BLaER1 (cell line): ENCODE measurements around the gene FRMD4B.

Source experiments
- H3K27ac ChIP-seq: shearing (Covaris generic); formaldehyde crosslinking; 2 replicates; pipeline ENCODE4 v1.8.1; 2022
- H3K27me3 ChIP-seq: shearing (Covaris generic); formaldehyde crosslinking; 2 replicates; pipeline ENCODE4 v1.8.1; 2022
- H3K36me3 ChIP-seq: shearing (Covaris generic); formaldehyde crosslinking; 2 replicates; pipeline ENCODE4 v1.8.1; 2022
- H3K4me1 ChIP-seq: shearing (Covaris generic); formaldehyde crosslinking; 2 replicates; pipeline ENCODE4 v1.8.1; 2022
- H3K4me2 ChIP-seq: shearing (Covaris generic); formaldehyde crosslinking; 2 replicates; pipeline ENCODE4 v1.8.1; 2022
- H3K4me3 ChIP-seq: shearing (Covaris generic); formaldehyde crosslinking; 2 replicates; pipeline ENCODE4 v1.8.1; 2022
- H3K9ac ChIP-seq: shearing (Covaris generic); formaldehyde crosslinking; 2 replicates; pipeline ENCODE4 v1.8.1; 2022
- H3K9me3 ChIP-seq: shearing (Covaris generic); formaldehyde crosslinking; 2 replicates; pipeline ENCODE4 v1.8.1; 2022
- H4K20me1 ChIP-seq: shearing (Covaris generic); formaldehyde crosslinking; 2 replicates; pipeline ENCODE4 v1.8.1; 2022
- Cebpa-rat ChIP-seq: shearing (Covaris generic); IDR thresholded peaks from 2 replicates; pipeline ENCODE4 v1.8.1; 2022

Gene FRMD4B

GRCh38 chr3:69191516-69191915 lies 194.4 kb downstream of the FRMD4B start:
- Histone ChIP-seq H3K4me3 (no peak overlapping the region), H3K9me3 (no peaks in the 10 kb centered on the region), H3K4me2 (no peak overlapping the region), H3K27me3 (no peaks in the 10 kb centered on the region), H3K27ac (no peak overlapping the region), H3K9ac (no peak overlapping the region), H4K20me1 (no peaks in the 10 kb centered on the region), H3K36me3 (peaks cover 100% of the 10 kb centered on the region), H3K4me1 (no peaks in the 10 kb centered on the region)
- no peak for TF ChIP-seq Cebpa-rat

DNA sequence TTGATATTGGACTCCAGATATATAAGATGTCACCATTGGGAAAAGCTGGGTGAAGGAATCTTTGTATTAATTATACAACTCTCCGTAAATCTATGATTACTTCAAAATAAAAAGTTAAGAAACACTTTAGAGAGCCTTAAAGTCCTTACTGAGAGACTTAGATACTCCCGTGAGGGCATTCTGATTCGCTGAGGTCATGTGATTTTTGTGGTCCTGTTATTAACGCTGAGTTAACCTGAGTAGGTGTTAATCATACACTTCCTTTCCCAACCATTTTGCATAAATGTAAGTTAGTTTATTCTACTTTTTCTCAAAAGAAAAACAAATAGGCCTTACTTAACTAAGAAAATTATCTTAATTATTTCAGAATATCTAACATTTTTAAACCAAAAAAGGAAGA lies 196.4 kb downstream of the FRMD4B start:
- TF ChIP-seq Cebpa-rat, result no peak
- no peak overlapping the region for H3K4me3 ChIP-seq
- no peak overlapping the region for H3K27ac ChIP-seq
- no peaks in the 10 kb centered on the region for H3K4me1 ChIP-seq
- peaks cover 100% of the 10 kb centered on the region for H3K36me3 ChIP-seq
- no peaks in the 10 kb centered on the region for H3K9me3 ChIP-seq
- H3K27me3 ChIP-seq, result no peaks in the 10 kb centered on the region
- no peaks in the 10 kb centered on the region for H4K20me1 ChIP-seq
- H3K9ac ChIP-seq, result no peak overlapping the region
- no peak overlapping the region for H3K4me2 ChIP-seq

DNA sequence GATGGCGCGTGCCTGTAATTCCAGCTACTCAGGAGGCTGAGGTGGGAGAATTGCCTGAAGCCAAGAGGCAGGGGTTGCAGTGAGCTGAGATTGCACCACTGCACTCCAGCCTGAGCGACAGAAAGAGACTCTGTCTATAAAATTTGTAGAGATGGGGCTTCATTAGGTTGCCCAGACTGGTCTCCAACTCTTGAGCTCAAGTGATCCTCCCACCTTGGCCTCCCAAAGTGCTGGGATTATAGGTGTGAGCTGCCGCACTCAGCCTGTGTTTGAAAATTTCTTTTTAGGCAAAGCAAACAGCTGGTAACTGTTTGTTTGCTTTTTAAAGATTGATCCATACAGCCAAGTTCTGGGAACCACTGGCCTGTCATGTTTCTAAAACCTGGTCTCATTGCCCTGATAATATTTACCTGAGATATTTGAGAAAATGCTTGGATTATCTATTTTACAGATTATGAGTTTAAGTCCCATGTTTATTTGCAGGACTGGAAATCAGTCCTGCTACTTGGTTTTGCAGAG lies 199.3 kb downstream of the FRMD4B start:
- no peak for TF ChIP-seq Cebpa-rat

GRCh38 chr3:69182588-69183316 lies 203.1 kb downstream of the FRMD4B start:
- H4K20me1 ChIP-seq, result peaks cover 28% of the 10 kb centered on the region
- no peak overlapping the region for H3K4me2 ChIP-seq
- no peaks in the 10 kb centered on the region for H3K9me3 ChIP-seq
- no peaks in the 10 kb centered on the region for H3K4me1 ChIP-seq
- H3K36me3 ChIP-seq, result peaks cover 100% of the 10 kb centered on the region
- no peak overlapping the region for H3K9ac ChIP-seq
- no peak overlapping the region for H3K4me3 ChIP-seq
- H3K27ac ChIP-seq, result no peak overlapping the region
- no peaks in the 10 kb centered on the region; the same call in 1 of the 2 replicates for H3K27me3 ChIP-seq
- no peak for TF ChIP-seq Cebpa-rat

More for the DNA sequence above, 199.3 kb downstream of the FRMD4B start:
- Histone ChIP-seq H4K20me1 (no peaks in the 10 kb centered on the region), H3K4me3 (no peak overlapping the region), H3K9me3 (no peaks in the 10 kb centered on the region), H3K4me1 (no peaks in the 10 kb centered on the region), H3K36me3 (peaks cover 100% of the 10 kb centered on the region), H3K27ac (no peak overlapping the region), H3K27me3 (no peaks in the 10 kb centered on the region), H3K4me2 (no peak overlapping the region), H3K9ac (no peak overlapping the region)

DNA sequence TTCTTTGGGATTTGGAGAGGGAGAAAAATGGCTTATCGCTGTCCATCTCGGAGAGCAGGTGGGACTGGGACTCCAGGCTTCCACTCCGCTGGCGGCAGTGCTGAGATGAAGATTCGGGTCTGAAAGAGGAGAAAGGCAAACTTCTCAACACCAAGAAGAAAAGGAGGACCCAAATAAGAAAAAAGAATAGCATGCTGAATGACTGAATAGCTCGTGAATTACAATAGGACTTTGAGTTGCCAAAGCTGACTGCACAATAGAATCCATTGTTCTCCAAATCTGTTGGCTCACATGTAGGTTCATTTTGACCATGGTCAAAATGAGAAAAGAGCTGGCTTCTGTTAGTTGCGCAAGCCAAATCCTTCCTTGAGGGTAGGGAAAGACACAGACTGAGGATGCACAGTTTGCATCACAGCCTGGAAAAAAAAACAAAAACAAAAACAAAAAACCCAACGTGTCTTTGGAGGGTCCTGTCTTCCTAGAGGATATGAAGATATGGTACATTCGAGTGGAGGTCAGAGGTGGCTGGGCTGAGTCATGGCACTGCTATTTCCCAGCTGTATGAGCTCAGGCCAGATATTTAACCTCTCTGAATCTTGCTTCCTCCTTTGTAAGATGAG lies 204.2 kb downstream of the FRMD4B start:
- TF ChIP-seq Cebpa-rat, result 0 out of 2 replicates have a peak, but pooled peaks have one; percentile 36
- Histone ChIP-seq H3K9me3 (no peaks in the 10 kb centered on the region), H4K20me1 (peaks cover 37% of the 10 kb centered on the region), H3K4me1 (no peaks in the 10 kb centered on the region), H3K9ac (no peak overlapping the region), H3K4me2 (no peak overlapping the region), H3K4me3 (no peak overlapping the region), H3K27me3 (no peaks in the 10 kb centered on the region; the same call in 1 of the 2 replicates), H3K27ac (no peak overlapping the region), H3K36me3 (peaks cover 100% of the 10 kb centered on the region)

DNA sequence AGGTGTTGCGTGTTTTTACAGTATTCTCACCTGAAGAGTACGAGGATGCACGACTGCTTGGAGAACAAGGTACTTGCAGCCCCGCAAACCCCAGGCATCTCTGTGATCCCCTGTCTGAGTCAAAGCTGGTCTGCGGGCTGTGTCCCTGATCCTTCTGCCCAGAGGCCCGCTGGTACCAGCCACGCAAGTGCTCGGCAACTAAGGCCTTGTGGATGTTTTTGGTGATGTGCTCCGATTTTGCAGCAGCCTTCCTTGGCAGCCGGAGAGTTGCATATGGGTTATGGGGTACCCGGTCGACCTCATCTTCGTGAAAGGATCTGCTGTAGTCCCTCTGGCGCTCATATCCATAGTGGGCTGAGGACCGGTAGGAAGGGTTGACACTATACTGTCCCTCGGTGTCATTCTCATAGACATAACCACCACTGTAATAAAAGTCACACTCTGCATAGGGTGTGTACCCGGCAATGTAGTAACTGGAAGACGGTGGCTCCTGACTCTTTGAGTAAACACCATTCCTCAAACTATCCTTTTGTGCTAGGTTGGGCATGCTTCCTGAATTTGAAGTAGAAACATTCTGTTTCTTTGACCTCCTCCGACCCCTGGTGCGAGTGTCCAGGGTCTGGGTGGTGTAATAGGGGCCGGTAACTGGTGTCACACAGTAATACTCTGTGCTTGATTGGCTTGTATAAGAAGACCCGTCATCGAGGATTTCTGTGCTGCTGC lies 204.9 kb downstream of the FRMD4B start:
- TF ChIP-seq Cebpa-rat, result no peak
- Histone ChIP-seq H3K4me3 (no peak overlapping the region), H3K36me3 (peaks cover 100% of the 10 kb centered on the region), H3K27me3 (no peaks in the 10 kb centered on the region; the same call in 1 of the 2 replicates), H3K9me3 (no peaks in the 10 kb centered on the region), H3K27ac (no peak overlapping the region), H3K9ac (no peak overlapping the region), H3K4me2 (no peak overlapping the region), H3K4me1 (no peaks in the 10 kb centered on the region), H4K20me1 (peaks cover 37% of the 10 kb centered on the region)

DNA sequence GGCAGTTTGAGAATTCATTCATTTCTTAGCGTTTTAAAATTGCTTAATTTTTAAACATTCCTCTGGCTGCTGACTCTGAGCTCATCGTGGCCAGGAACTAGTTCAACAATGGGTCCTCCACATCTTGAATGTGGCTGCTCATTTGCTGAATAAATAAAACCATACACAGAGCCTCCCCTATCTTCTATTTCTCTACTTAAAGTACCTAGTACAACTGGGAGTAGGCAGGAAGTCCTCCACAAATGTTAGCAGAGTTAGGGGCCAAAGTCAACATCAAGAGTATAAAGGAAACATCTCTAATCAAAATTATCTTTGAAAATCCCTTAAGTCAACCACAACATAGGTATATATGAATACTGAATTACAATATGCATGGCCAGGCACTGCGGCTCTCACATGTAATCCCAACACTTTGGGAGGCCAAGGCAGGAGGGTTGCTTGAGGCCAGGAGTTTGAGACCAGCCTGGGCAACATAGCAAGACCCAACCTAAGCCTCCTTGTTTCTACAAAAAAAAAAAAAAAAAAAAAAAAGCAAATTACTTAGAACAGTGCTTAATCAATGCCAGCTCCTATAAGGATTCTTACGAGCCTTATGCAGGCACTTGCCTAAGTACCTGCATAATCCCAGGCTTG lies 206.0 kb downstream of the FRMD4B start:
- H3K9ac ChIP-seq, result no peak overlapping the region
- H3K4me2 ChIP-seq, result no peak overlapping the region
- H4K20me1 ChIP-seq, result peaks cover 37% of the 10 kb centered on the region

DNA sequence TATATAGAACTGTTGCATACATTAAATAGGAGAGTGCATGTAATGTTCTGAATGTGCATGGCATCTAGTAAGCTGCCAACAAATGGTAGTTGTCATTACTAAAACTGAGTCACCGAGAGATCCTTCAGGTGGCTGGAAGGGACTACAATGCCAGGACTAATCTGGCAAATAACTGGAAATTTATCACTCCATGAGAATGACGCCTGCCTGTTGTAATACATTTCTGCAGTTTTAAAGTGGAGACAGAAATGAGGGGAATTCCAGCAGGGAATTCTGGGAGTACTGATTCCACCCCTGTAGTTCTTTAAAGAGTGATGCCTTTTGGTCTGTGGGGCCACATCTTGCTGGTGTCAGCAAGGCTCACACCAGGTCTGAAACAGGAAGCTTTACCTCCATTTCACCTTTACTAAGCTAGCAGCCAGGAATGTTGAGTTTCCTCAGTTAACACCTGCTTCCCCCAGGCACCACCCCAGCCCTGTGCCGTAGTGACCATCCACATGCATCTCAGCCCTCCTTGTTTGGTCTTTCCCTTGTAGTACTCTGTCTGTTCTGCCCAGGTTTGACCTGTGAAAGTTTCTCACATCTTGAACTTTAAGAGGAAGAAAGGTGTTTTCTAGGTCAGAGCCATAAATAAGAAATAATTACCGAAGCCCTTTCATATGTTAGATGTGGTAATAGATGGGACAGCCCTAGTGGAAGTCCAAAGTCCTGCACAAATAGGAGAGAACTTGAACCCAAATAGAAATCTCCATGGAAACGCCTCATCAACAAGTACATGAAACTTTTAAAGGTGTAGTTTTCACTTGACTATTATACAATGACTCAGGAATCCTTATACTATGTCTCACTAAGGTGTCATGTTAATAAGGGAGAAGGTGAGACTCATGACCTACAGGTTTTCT lies 206.8 kb downstream of the FRMD4B start:
- peaks cover 100% of the 10 kb centered on the region for H3K36me3 ChIP-seq
- H4K20me1 ChIP-seq, result peaks cover 37% of the 10 kb centered on the region
- no peak overlapping the region for H3K9ac ChIP-seq
- no peak overlapping the region for H3K4me2 ChIP-seq
- no peak overlapping the region for H3K4me3 ChIP-seq
- no peak overlapping the region for H3K27ac ChIP-seq
- H3K27me3 ChIP-seq, result no peaks in the 10 kb centered on the region; the same call in 1 of the 2 replicates
- TF ChIP-seq Cebpa-rat, result no peak
- H3K4me1 ChIP-seq, result no peaks in the 10 kb centered on the region
- no peaks in the 10 kb centered on the region for H3K9me3 ChIP-seq

More for the DNA sequence above, 206.0 kb downstream of the FRMD4B start:
- H3K9me3 ChIP-seq, result no peaks in the 10 kb centered on the region
- no peak overlapping the region for H3K4me3 ChIP-seq
- H3K27ac ChIP-seq, result no peak overlapping the region
- peaks cover 100% of the 10 kb centered on the region for H3K36me3 ChIP-seq
- TF ChIP-seq Cebpa-rat, result no peak
- H3K27me3 ChIP-seq, result no peaks in the 10 kb centered on the region; the same call in 1 of the 2 replicates
- H3K4me1 ChIP-seq, result no peaks in the 10 kb centered on the region
